Renal cortical epithelial cell (primary cell): ENCODE measurements around the gene STAC3. TPM values are rescaled to one million over a fixed set of nuclear protein-coding genes. Genes with fewer than 3 reads are reported as not detected.

ENCODE experiments used
- DNase-seq: peaks from one replicate; pipeline ENCODE4 v3.0.0-alpha.2; 2011; ENCODE audit warnings: low read depth
- total RNA-seq: library from RNA; depleted of rRNA; stranded (reverse); fragments of >200 nt; gene quantifications from 2 replicates; pipeline ENCODE4 v1.2.3, GENCODE V29; 2014

STAC3 gene
- total RNA-seq, 1 donor from 2014 or later, result 1.2 TPM

GRCh38 chr12:57211791-57212700, 38.9 kb downstream of the STAC3 start:
- no peak for DNase-seq

GRCh38 chr12:57210926-57211692, 39.9 kb downstream of the STAC3 start:
- no peak for DNase-seq

GRCh38 chr12:57210461-57210860, 40.5 kb downstream of the STAC3 start:
- DNase-seq, result no peak

GRCh38 chr12:57209916-57210315, 41.1 kb downstream of the STAC3 start:
- DNase-seq, result no peak

- DNase-seq, result no peak
Observed at GRCh38 chr12:57208631-57209282, 42.2 kb downstream of the STAC3 start.

GRCh38 chr12:57207731-57208630, 43.0 kb downstream of the STAC3 start:
- no peak for DNase-seq

- no peak for DNase-seq
Observed at GRCh38 chr12:57205931-57206330, 45.1 kb downstream of the STAC3 start.

GRCh38 chr12:57205186-57205585, 45.8 kb downstream of the STAC3 start:
- DNase-seq, result no peak

GRCh38 chr12:57204454-57204853, 46.5 kb downstream of the STAC3 start:
- DNase-seq, result no peak

GRCh38 chr12:57203791-57204190, 47.2 kb downstream of the STAC3 start:
- no peak for DNase-seq

GRCh38 chr12:57203201-57203600, 47.8 kb downstream of the STAC3 start:
- no peak for DNase-seq

- no peak for DNase-seq
Observed at GRCh38 chr12:57202321-57202720, 48.7 kb downstream of the STAC3 start.

- DNase-seq, result no peak
Observed at GRCh38 chr12:57201631-57202030, 49.4 kb downstream of the STAC3 start.

- no peak for DNase-seq
Observed at GRCh38 chr12:57201219-57201618, 49.8 kb downstream of the STAC3 start.

GRCh38 chr12:57200497-57200896, 50.5 kb downstream of the STAC3 start:
- DNase-seq, result no peak

GRCh38 chr12:57199191-57199590, 51.8 kb downstream of the STAC3 start:
- no peak for DNase-seq

- DNase-seq, result no peak
Observed at GRCh38 chr12:57198329-57198728, 52.7 kb downstream of the STAC3 start.

GRCh38 chr12:57196956-57197355, 54.0 kb downstream of the STAC3 start:
- no peak for DNase-seq

GRCh38 chr12:57196439-57196838, 54.5 kb downstream of the STAC3 start:
- no peak for DNase-seq

GRCh38 chr12:57195611-57196371, 55.2 kb downstream of the STAC3 start:
- no peak for DNase-seq

GRCh38 chr12:57195186-57195585, 55.8 kb downstream of the STAC3 start:
- DNase-seq, result no peak
